ENCODE data around the gene EMC9.

The EMC9 gene, protein sequence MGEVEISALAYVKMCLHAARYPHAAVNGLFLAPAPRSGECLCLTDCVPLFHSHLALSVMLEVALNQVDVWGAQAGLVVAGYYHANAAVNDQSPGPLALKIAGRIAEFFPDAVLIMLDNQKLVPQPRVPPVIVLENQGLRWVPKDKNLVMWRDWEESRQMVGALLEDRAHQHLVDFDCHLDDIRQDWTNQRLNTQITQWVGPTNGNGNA

DNA sequence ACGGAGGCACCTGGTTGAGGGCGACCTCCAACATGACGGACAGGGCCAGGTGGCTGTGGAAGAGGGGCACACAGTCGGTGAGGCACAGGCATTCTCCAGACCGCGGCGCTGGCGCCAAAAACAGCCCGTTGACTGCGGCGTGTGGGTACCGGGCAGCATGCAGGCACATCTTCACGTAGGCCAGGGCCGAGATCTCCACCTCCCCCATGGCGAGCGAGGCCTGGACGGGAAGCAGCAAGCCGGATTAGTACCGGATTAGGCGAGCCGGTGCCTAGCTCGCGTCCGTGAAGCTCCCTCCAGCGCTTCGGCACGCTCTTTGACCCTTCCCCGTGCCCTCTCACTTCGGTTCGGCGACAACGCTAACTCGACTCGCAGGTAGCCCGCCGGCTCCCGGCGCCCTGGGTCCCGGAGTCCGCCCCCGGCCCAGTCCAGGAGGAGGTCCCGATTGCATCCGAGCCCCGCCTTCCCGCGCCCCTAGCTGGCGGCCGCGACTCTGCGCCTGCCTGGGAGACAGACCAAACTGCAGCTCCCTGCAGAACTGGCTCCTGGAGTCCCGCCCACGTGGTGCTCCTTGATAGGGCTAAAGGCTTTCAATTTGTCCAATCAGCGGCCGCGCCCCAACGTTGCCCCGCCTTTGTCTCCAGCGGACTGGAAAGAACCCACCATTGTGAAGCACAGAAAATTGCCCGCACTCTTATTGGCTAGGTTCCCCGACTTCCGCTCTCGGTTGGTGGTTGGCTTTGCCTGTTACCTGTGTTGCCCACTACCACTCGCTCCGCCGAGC, at the start of gene EMC9:
EMC9 (minus strand) TSS at position 495 of the 784 bp plus-strand sequence; CDS start at position 208, 287 bp downstream.
- peak; percentile 100 for DNase-seq

DNA sequence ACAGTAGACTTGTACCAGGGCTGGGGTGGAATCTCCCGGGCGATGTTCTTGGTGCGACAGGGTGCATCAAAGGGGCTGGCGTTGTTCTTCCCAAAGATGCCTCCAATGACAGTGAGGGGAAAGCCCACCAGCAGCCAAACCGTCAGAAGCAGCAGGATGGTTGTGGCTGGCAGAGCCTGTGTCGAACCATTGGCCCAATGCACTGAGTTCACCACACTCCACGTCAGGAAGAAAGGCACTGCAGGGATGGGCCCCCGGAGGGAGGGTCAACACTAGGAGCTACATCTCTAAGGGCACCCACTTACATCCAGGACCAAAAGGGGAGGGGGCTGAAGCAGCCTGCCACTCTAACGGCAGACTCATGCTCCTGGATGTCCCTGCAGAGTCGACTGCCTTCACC, 49.0 kb upstream of the EMC9 start:
- DNase-seq, result no peak

DNA sequence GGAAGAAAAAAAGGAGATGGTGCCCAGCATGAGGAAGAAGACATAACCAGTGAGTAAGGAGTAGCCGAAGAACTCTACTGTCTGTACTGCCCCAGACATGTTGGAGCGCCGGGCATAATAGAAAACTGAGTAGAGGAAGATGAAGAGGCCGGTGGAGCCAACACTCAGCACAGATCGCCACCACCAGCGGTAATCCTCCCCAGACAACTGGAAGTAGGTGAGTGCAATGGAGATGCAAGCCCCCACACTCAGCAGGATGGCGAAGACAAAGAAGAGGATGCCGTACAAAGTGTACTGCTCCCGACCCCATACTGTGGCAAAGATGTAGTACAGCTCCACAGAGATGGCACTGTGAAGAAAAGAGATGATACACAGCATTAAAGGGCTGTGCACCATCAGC, 48.1 kb upstream of the EMC9 start:
- DNase-seq, result no peak

DNA sequence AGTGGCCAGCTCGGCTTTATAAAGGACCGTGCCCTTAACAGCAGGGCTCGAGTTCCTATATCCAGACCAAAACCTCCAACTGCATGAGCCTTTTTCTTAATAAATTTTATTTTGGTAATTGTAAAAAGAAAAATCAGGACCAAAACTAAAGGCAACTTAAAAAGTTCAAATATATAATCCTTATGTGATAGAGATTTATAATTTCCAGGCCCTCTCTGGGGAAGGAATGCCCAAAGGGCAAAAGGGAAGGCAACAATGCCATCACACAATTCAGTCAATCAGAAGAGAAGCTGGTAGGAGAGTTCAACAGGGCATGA, 47.6 kb upstream of the EMC9 start:
- DNase-seq, result no peak

DNA sequence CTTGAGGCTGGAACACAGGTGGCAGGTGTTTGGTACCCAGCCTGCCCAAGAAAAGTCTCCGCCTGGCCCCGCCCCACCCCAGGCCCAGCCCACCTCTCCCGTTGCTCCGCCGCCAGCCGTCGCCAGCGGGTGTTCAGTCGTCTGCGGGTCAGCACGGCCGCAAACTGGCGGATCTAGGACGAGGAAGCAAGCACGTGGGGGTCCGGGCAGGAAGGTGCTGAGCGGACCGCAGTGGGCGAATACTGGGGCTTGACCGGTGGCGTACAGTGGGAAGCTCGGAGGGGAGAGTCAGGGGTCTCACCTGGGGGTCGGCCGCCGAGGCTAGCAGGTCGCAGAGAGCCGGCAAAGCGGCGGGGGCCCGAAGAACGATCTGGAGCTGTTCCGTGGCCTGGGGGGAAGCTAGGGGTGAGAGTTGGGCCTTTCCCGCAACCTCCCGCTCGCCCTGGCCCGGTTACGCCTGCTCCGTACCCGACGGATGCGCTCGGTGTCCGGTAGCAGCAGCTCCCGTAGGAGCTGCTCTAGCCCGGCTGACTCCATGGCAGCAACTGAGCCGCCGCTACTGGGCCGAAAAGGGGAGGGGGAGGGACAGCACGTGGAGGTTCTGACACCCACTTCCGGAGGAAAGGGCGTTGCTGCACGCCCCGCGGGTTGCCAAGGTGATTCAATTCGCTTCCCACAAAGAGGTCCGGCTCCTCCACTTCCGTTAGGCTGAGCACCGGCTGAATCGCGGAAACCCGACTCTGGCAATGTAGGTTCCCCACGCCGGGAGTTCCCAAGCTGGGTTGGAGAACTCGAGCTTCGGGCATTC, 47.1 kb upstream of the EMC9 start, which contains the start of gene IPO4:
IPO4 (minus strand) TSS at position 566 of the 808 bp plus-strand sequence; CDS start at position 537, 29 bp downstream.
- DNase-seq, result peak; percentile 95

DNA sequence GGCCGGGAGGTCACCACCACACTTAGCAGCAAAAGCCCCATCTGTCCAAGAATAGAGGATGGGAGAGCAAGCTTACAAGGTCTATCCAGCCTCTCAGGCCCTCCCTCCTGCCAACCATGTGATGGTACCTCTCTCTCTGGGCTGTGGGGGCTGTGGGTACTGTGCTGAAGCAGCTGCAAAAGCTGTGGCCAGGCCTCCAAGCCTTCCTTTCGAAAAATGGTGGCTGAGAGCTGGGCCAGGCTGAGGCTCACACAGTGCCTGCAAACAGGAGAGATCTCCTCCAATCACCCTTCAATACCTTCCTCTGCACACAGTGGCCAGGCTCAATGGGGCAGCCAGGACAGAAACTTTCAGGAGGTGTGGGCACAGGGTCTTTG, 46.1 kb upstream of the EMC9 start:
- no peak for DNase-seq

DNA sequence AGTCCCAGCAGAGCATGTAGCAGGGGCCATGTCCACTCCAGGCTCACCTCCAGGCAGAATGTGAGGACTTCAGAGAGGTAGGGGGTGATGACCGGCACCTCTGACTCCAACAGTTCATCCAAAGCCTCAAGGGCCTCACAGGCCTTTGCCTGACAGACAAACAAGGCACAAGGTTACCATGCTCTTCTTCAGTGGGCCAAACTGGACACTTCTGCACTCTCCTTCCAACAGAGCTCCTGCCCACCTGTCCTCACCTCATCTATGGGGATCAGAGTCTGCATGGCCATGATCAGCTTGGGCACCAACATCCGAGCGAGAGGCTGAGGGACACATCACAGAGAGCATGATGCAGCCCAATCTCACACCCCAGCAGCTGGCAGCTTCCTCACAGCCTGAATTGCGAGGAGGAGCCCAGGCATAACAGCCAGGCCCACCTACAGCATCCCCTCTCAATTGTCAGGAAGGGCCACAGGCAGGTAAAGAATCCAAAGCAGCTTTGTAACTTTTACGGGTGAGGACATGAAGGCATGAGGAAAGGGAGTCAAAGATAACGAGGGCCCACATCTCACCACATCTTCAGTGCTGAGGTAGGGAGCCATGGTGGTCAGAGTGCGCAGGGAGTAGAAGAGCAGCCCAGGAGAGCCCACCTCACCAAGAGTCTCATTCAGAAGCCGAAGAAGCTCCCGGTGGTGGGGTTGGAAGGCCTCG, 45.6 kb upstream of the EMC9 start:
- no peak for DNase-seq

DNA sequence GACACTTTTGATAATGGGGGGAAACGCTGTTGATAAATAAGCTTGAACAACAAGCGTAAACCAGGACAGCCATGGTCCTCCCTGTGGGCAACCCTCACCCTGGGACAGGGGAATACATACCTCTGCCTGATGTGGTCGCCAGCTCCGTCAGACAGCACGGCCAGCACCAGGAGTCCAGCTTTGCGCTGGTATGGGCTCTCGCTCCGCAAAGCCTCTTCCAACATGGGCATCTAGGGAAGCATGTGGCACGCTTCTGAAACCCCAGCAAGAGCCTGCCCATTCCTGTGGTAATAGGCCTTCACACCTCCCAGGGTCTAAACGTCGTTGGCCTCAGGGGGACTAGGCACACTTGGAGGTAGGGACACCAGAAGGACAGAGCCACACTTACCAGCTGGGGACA, 44.4 kb upstream of the EMC9 start:
- no peak for DNase-seq

DNA sequence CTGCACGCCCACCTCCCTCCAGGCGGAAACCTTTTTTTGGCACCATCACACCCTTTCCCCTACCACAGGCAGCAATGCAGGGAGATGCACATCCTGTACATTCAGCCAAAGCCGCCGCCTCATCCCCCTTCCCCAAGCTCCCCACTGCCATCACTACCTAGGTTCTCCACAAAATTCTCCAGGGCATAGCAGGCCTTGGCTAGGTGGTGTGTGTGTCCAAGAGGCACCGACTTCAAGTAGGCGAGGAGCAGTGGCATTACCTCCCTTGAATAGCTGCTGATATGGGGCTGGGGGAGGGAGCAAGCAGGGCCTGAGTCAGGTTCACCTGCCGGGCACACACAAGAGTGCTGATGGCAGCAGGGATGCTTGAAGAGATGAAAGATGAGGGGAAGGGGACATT, 43.6 kb upstream of the EMC9 start:
- DNase-seq, result no peak

DNA sequence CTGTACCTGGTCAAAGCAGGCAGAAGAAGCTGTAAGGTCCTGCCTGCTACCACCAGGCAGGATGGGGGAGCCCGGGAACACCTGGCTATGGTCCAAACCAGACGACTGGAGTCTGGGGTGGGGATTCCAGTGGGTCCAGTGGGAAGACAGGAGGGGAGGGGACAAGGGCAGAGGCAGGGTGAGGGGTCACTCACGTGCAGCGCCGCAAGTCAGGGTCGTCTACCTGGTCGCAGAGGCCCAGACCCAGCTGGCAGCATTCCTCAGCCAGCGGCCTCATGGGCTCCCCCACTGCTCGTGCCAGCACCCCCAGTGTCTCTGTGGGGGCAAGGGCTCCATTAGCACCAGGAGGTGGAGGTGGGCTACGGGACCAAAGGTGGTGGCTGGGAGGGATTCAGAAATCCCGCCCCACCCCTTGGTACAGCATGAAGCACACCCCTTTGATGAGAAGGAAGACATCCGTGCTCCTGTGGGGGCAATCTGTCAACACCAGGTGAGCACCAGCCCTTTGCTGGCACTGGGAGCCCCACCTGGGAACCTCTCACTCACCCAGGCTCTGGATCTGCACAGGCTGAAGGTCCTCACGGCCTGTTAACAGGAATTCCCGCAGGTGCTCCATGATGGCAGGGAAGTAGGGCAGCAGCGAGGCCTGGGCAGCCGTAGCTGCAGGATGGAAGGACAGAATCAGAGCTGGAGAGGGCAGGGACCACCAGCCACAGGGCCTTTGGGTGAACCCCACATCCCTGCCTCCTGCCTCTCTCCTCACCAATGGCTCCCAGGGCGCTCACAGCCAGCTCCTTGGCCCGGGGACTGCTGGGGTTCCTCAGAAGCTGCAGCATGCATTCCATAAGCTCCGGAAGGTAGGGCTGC, 42.9 kb upstream of the EMC9 start:
- DNase-seq, result no peak

DNA sequence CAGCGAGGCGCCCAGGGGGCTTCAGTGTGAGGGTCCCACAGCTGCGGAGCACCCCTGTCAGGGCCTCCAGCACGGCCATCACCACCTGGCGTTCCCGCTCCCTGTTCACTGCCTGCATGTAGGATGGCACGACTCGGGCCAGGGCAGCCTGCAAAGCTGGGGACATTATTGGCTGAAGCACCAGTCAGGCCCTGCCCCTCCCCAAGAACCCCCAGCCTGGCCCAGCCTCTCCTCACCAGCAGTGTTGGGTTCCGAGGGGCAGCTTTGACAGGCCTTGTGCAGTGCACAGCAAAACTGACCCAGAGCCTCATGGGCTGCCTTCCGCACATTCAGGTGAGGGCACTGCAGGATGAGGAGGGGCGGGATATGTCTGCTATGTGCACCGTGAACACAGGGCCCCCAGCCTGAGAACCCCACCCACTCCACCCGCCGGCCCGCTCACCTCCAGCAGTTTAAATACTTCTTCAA, 41.7 kb upstream of the EMC9 start:
- DNase-seq, result no peak

DNA sequence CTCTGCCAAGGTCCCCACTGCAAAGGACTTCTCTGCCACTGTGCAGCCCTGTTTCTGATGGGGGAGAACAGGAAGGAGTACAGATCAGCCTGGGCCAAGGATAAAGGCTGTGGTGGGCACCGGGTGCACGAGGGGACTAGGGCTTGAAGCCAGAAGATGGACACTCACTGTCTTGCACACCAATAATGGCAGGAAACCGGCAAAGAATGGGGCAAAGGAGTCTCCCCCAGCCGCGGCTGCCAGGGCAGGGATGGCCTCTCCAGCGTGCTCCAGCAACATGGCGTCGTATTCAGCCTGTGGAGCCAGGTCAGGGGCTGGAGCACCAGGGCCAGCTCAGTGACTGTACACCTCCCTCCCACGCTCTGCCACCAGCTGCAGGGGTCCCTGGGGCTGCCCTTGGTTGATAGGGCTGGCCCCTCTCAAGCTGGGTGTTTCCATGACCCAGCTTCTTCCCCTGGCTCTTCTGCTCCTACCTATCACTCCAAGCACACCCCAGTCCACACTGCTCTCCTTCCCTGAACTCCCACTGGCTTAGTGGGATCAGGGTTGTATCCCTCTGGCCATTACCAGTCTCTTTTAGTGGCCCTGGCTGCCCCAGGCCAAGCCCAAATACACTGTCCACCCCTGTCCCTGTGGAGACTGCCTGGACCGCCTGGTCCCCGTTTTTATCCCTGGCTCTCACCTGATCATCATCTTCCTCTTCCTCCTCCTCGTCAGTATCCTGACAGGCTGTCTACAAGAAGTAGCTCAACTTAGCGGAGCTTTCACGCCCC, 40.9 kb upstream of the EMC9 start:
- no peak for DNase-seq

DNA sequence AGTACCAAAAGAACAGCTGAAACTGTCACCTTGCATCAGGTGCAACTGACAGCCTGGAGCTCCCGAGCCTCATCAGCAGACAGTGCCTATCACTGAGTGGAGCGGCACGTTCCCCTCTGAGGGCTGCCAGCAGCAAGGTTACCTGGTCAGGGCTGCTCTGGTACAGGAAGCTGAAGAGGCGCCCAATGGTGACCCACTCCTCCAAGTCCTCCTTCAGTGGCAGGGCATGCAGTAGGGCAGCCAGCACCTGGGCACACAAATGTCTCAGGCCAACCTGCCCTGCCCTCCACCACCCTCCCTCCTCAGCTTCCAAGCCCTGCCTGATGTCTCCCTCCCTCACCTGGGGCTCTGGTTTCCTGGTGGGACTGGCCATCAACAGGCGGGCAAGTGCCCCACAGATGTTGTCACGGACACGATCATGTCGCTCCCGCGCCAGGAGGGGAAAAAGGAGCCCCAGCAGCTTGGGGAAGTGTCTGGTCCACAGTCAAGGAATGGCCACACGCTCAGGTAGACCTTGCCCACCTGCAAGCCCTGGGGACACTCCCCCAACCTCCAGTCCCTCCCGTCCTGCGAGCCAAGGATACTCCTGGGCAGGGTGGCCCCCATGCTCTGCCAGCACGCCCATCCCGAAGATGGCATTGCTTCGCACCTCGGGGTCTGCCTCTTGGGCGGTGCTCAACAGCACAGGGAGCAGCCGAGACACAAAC, 40.1 kb upstream of the EMC9 start:
- no peak for DNase-seq

DNA sequence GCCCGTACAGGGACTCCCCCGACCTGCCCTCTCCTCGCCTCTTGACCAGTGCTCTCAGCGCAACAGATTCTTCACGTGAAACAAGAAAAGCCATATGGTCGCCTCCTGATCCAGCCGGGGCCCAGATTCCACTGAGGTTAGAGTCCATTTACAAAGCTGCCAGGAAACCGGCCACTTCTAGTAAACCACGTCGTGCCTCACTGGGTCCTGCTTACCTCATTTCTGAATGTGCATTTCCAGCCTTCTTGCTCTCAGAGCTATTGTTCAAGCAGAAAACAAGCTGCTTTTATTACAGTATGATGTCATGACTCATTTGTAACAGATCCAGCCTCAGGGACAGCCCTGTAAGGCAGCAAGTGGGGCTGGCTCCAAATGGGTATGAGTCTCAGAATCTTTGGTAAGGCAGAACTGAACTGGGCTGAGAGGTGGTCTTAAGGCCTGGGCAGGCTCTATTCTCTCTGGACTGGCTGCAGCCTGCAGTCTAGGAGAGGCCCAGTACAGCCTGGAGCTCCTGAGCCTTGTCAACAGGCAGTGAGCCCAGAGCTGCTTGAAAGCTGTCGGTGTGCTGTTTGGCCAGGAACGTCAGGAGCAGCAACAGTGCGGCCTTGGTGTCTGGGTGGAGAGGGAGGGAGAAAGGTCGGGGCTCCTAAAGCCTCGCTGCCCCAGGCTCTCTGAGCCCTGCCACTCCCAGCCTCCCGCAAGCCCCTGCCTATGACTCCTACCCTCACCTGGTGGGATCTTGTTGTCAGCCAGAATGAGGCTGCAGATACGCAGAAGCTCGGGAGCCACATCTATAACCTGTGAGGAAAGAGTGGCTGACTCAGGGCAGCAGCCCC, 38.8 kb upstream of the EMC9 start:
- DNase-seq, result no peak

DNA sequence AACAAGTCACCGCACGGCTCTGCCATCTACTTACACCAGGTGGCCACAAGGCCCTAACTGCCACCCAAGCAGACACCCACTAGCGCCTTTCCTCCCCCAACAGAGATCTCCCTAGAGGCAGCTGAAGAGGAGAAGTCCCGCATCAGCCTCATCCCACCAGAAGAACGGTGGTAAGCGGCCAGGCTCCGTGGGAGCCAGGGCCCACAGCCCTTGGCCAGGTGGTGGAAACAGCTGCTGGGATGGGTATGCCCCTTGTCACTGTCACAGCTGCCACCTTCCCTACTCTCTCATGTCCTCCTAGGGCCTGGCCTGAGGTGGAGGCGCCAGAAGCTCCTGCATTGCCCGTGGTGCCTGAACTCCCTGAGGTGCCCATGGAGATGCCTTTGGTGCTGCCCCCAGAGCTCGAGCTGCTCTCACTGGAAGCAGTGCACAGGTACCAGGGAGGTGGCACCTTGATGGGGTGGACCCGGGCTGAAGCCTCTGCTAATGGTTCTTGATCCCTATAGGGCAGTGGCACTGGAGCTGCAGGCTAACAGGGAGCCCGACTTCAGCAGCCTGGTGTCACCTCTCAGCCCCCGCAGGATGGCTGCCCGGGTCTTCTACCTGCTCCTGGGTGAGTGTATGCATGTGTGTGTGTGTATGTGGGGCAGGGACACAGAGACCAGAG, 38.0 kb upstream of the EMC9 start:
- no peak for DNase-seq

DNA sequence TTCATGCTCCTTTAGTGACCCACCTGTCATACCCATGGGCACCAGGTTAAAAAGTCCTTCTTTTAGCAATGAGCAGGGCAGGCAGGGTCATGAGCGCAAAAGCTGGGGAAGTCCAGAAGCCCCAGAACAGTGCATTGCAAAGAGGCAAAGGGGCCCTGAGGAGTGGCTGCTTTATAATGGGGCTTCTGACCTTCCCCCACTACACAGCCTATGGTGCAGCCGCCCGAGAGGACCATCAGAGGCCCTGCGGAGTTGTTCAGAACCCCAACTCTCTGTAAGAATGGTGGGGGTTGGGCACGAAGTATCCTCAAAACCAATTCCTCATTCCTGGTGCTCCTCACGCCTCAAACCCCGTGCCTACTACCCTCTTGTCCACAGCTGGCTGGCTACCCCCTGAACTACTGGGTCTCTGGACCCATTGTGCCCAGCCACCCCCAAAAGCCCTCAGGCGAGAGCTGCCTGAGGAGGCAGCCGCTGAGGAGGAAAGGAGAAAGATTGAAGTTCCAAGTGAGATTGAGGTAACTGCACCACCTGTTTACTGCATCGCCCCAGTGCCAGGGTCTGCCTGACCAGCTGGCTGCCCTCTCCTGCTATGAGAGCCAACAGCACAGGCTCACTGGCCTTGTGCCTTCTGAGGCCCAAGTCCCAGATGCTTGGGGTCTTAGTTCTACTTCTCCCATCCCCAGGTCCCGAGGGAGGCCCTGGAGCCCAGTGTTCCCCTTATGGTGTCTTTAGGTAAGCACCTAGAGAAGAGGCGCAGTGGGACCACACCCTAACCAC, 37.2 kb upstream of the EMC9 start:
- no peak for DNase-seq

DNA sequence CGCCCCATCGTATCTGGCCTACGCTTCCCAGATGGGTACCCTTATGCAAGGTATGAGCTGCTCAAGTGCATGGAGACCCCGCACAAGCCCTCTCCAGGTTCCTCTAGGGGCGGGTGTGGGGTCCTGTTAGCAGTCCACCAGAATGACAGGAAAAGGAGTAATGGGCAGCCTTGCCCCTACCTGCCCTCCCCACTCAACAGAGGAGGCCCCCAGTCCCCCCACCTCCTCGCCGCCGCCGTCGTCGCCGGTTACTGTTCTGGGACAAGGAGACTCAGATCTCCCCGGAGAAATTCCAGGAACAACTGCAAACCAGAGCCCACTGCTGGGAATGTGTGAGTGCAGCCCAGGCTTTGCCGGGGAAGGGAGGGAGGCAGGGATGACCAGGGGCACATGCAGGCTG, 36.5 kb upstream of the EMC9 start:
- DNase-seq, result no peak

Measured in NCI-H524 treated with DMSO at 0.1 percent for 48 hours (cell line).